OCI-LY1 (cell line): ENCODE measurements around the gene SPRR2A.

Experiments used
- H2AFZ ChIP-seq: fragments of 200-600 bp; sonication (generic), shearing (Covaris generic); 2 replicates; pipeline ENCODE4 v1.6.0; 2014; ENCODE audit warnings: antibody characterized with exemption, mild to moderate bottlenecking, low read length
- H3F3A ChIP-seq: fragments of 200-600 bp; sonication (generic), shearing (Covaris generic); 2 replicates; pipeline ENCODE4 v1.6.0; 2014; ENCODE audit warnings: mild to moderate bottlenecking, antibody characterized with exemption, low read length, moderate library complexity; ENCODE audit not compliant: insufficient read depth
- H3K27ac ChIP-seq: fragments of 200-600 bp; sonication (generic); 2 replicates; pipeline ENCODE4 v1.5.1; 2014; ENCODE audit warnings: low read length, mixed run types, mild to moderate bottlenecking, low read depth; ENCODE audit not compliant: poor library complexity, severe bottlenecking
- H3K27me3 ChIP-seq: fragments of 200-600 bp; sonication (generic); 2 replicates; pipeline ENCODE4 v1.6.0; 2014; ENCODE audit warnings: antibody characterized with exemption, mild to moderate bottlenecking, low read length, moderate library complexity; ENCODE audit not compliant: insufficient read depth
- H3K36me3 ChIP-seq: fragments of 200-600 bp; sonication (generic); 2 replicates; pipeline ENCODE4 v1.6.1; 2014; ENCODE audit warnings: mild to moderate bottlenecking, antibody characterized with exemption, low read length, moderate library complexity, mixed read lengths; ENCODE audit not compliant: insufficient read depth
- H3K4me1 ChIP-seq: fragments of 200-600 bp; sonication (generic); 2 replicates; pipeline ENCODE4 v1.5.1; 2014; ENCODE audit warnings: mild to moderate bottlenecking, low read length, moderate library complexity; ENCODE audit not compliant: insufficient read depth, severe bottlenecking
- H3K4me2 ChIP-seq: fragments of 200-600 bp; sonication (generic), shearing (Covaris generic); 2 replicates; pipeline ENCODE4 v1.6.1; 2014; ENCODE audit warnings: low read length
- H3K4me3 ChIP-seq: fragments of 200-600 bp; sonication (generic); 2 replicates; pipeline ENCODE4 v1.5.1; 2014; ENCODE audit warnings: low read length, low read depth, mild to moderate bottlenecking, mixed read lengths; ENCODE audit not compliant: poor library complexity, severe bottlenecking
- H3K79me2 ChIP-seq: fragments of 200-600 bp; shearing (Covaris generic); 2 replicates; pipeline ENCODE4 v1.6.1; 2016; ENCODE audit warnings: mixed run types, low read length, mixed read lengths; ENCODE audit not compliant: insufficient read depth
- H3K9ac ChIP-seq: fragments of 200-600 bp; sonication (generic), shearing (Covaris generic); 2 replicates; pipeline ENCODE4 v1.6.1; 2014; ENCODE audit warnings: mild to moderate bottlenecking, low read length, mixed read lengths
- H3K9me2 ChIP-seq: fragments of 200-600 bp; sonication (generic), shearing (Covaris generic); 2 replicates; pipeline ENCODE4 v1.6.1; 2014; ENCODE audit warnings: low read depth, mild to moderate bottlenecking, low read length, mixed read lengths
- H3K9me3 ChIP-seq: fragments of 200-600 bp; shearing (Covaris generic); 2 replicates; pipeline ENCODE4 v1.6.1; 2014; ENCODE audit warnings: low read length, mixed read lengths
- H4K20me1 ChIP-seq: fragments of 200-600 bp; sonication (generic), shearing (Covaris generic); 2 replicates; pipeline ENCODE4 v1.6.0; 2016; ENCODE audit warnings: mild to moderate bottlenecking, low read length; ENCODE audit not compliant: insufficient read depth
- CTCF ChIP-seq: fragments of 200-600 bp; sonication (generic), shearing (Covaris generic); IDR thresholded peaks from 2 replicates; pipeline ENCODE4 v1.5.1; 2017; ENCODE audit warnings: mild to moderate bottlenecking, antibody characterized with exemption, low read length, moderate library complexity, mixed read lengths
- EZH2 ChIP-seq: fragments of 200-600 bp; sonication (generic), shearing (Covaris generic); IDR thresholded peaks from 2 replicates; pipeline ENCODE4 v1.8.0; 2017; ENCODE audit warnings: borderline replicate concordance, mixed run types, mild to moderate bottlenecking, antibody characterized with exemption, low read length, moderate library complexity, mixed read lengths

The SPRR2A gene

GRCh38 chr1:153057375-153057774, at the start of gene SPRR2A:
Gene SPRR2A (minus strand): TSS chr1:153057512. CDS start chr1:153056735, 777 bp downstream.
- Histone ChIP-seq H3K4me3 (no peak within 1 kb of the TSS), H3K9me2 (no peaks in the 10 kb centered on the region), H3K27ac (no peak within 1 kb of the TSS), H3K36me3 (no peaks in the 10 kb centered on the region), H2AFZ (no peak within 1 kb of the TSS), H3K9me3 (no peaks in the 10 kb centered on the region), H3K9ac (no peak within 1 kb of the TSS), H3K79me2 (no peaks in the 10 kb centered on the region), H3K4me1 (no peaks in the 10 kb centered on the region), H4K20me1 (no peaks in the 10 kb centered on the region), H3K4me2 (no peak within 1 kb of the TSS), H3K27me3 (no peaks in the 10 kb centered on the region), H3F3A (no peaks in the 10 kb centered on the region)
- TF ChIP-seq EZH2 (no peak), CTCF (no peak)

GRCh38 chr1:153100245-153100644, 42.9 kb upstream of the SPRR2A start:
- Histone ChIP-seq H3K4me2 (no peak overlapping the region), H3K27me3 (no peaks in the 10 kb centered on the region), H2AFZ (no peak overlapping the region), H3K79me2 (no peaks in the 10 kb centered on the region), H3K27ac (no peak overlapping the region), H3K4me3 (no peak overlapping the region), H4K20me1 (no peaks in the 10 kb centered on the region), H3K9ac (no peak overlapping the region), H3K9me2 (no peaks in the 10 kb centered on the region), H3K9me3 (no peaks in the 10 kb centered on the region), H3F3A (no peaks in the 10 kb centered on the region), H3K36me3 (no peaks in the 10 kb centered on the region), H3K4me1 (no peaks in the 10 kb centered on the region)
- TF ChIP-seq EZH2, result no peak
- TF ChIP-seq CTCF, result no peak

- H3K36me3 ChIP-seq, result no peaks in the 10 kb centered on the region
- H2AFZ ChIP-seq, result no peak overlapping the region
- no peak overlapping the region for H3K9ac ChIP-seq
- H3F3A ChIP-seq, result no peaks in the 10 kb centered on the region
- H4K20me1 ChIP-seq, result no peaks in the 10 kb centered on the region
- TF ChIP-seq EZH2 (no peak), CTCF (no peak)
- no peak overlapping the region for H3K4me3 ChIP-seq
- no peaks in the 10 kb centered on the region for H3K4me1 ChIP-seq
- no peaks in the 10 kb centered on the region for H3K9me3 ChIP-seq
- H3K9me2 ChIP-seq, result no peaks in the 10 kb centered on the region
- no peaks in the 10 kb centered on the region for H3K27me3 ChIP-seq
- no peak overlapping the region for H3K27ac ChIP-seq
- no peaks in the 10 kb centered on the region for H3K79me2 ChIP-seq
- no peak overlapping the region for H3K4me2 ChIP-seq
These were observed 42.2 kb upstream of the SPRR2A start for GRCh38 chr1:153099461-153100045.
